PC-9 (cell line): ENCODE data around the gene UBE2E2.

Source experiments
- EZH2 ChIP-seq: fragments of 200-600 bp; sonication (generic); IDR thresholded peaks from 2 replicates; pipeline ENCODE4 v1.8.0; 2017; ENCODE audit warnings: antibody characterized with exemption, low read depth
- TF ChIP-seq, protein P1 (sequence below): fragments of 200-600 bp; sonication (generic); conservative IDR thresholded peaks from 2 replicates; pipeline ENCODE4 v1.6.1; 2017; ENCODE audit warnings: mixed run types, antibody characterized with exemption, mild to moderate bottlenecking, moderate library complexity

DNA sequence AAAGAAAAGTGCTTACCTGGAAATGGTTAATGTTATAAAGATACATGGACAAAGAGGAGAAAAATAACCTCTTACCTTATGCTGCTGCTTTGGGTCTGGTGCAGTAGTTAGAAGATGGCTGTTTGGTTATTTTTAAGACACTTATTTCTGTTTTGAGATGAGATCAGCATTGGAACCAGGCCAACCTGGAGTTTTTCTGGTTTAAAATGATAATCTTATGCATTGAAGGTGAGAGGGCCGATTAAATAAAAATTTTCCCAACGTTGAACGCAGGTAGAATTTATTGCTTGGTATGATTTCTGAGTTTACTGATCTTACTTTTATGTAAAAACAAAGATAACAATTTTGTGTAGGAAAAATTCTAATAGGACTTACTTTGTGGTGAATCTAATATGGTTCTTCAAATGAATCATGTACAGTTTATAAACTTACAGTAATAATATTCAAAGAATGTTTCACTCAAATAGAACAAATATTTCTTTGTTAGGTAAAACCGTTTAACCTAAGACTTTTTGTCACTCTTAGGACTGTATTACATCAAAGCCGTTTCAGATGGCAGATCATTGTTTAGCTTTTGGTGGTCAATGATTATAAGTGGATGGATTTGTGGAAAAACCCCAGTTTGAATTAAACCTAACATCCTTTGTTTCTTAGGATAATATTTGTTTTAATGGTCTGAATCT is 14.9 kb downstream of the UBE2E2 start:
- TF ChIP-seq, protein P1, sequence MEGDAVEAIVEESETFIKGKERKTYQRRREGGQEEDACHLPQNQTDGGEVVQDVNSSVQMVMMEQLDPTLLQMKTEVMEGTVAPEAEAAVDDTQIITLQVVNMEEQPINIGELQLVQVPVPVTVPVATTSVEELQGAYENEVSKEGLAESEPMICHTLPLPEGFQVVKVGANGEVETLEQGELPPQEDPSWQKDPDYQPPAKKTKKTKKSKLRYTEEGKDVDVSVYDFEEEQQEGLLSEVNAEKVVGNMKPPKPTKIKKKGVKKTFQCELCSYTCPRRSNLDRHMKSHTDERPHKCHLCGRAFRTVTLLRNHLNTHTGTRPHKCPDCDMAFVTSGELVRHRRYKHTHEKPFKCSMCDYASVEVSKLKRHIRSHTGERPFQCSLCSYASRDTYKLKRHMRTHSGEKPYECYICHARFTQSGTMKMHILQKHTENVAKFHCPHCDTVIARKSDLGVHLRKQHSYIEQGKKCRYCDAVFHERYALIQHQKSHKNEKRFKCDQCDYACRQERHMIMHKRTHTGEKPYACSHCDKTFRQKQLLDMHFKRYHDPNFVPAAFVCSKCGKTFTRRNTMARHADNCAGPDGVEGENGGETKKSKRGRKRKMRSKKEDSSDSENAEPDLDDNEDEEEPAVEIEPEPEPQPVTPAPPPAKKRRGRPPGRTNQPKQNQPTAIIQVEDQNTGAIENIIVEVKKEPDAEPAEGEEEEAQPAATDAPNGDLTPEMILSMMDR: no peak
- no peak for TF ChIP-seq EZH2
